Breast epithelium (tissue), 3 donors: ENCODE data around the gene PIK3R6.

Experiments used
- POLR2A ChIP-seq: fragments of 450-650 bp; IDR thresholded peaks from one replicate; pipeline ENCODE4 v1.6.1; 2016; ENCODE audit warnings: antibody characterized with exemption, mild to moderate bottlenecking, moderate library complexity
- TF ChIP-seq, protein P1 (sequence below), 3 donors: fragments of 450-650 bp; IDR thresholded peaks; one replicate each; pipeline ENCODE4 v1.5.1; 2016 to 2017; ENCODE audit warnings: antibody characterized with exemption in 3 of 3, mild to moderate bottlenecking in 3 of 3, moderate library complexity in 3 of 3

DNA sequence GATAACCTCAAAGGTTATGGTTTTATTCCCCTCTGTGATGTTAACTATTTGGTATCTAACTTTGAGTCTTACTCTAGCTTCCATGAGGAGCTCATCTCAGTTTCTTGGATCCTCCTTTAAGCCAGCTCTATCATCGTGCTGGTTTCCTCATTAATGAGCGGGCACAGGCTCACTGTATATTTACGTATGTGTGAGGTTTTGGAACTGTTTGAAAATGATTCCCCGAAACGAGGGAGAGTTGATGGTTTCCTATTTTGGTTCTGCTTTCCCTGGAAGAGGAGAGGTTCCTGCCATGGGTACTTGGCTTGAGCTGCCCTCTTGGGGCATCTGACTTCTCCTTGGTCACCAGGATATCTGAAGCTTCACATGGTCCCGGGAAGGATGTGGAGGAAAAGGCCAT, 32.7 kb upstream of the PIK3R6 start:
- TF ChIP-seq, protein P1, sequence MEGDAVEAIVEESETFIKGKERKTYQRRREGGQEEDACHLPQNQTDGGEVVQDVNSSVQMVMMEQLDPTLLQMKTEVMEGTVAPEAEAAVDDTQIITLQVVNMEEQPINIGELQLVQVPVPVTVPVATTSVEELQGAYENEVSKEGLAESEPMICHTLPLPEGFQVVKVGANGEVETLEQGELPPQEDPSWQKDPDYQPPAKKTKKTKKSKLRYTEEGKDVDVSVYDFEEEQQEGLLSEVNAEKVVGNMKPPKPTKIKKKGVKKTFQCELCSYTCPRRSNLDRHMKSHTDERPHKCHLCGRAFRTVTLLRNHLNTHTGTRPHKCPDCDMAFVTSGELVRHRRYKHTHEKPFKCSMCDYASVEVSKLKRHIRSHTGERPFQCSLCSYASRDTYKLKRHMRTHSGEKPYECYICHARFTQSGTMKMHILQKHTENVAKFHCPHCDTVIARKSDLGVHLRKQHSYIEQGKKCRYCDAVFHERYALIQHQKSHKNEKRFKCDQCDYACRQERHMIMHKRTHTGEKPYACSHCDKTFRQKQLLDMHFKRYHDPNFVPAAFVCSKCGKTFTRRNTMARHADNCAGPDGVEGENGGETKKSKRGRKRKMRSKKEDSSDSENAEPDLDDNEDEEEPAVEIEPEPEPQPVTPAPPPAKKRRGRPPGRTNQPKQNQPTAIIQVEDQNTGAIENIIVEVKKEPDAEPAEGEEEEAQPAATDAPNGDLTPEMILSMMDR (IDR thresholded peaks at IDR 0.05), result no peak
- no peak for TF ChIP-seq POLR2A
